Esophagus mucosa (tissue), 1 donor: ENCODE results near the gene C11orf24. TPM values are rescaled to one million over a fixed set of nuclear protein-coding genes. Genes with fewer than 3 reads are reported as not detected.
"Not testable (repeated sequence)": the region's sequence is repeated elsewhere in the genome, so short reads cannot be mapped to it uniquely, and the experiment has no call there.

Experiments used
- ATAC-seq: fragments of 200-7000 bp; cut with Tn5 transposase; one replicate; pipeline ENCODE4 v1.9.1; 2020
- total RNA-seq: library from RNA; stranded (reverse); gene quantifications from one replicate; pipeline ENCODE4 v1.2.4, GENCODE V29; 2023
- donor health status: DM: yes; HTN: yes; CAD: no.

Gene C11orf24
- total RNA-seq, 1 donor from 2014 or later = 19.9 TPM

DNA sequence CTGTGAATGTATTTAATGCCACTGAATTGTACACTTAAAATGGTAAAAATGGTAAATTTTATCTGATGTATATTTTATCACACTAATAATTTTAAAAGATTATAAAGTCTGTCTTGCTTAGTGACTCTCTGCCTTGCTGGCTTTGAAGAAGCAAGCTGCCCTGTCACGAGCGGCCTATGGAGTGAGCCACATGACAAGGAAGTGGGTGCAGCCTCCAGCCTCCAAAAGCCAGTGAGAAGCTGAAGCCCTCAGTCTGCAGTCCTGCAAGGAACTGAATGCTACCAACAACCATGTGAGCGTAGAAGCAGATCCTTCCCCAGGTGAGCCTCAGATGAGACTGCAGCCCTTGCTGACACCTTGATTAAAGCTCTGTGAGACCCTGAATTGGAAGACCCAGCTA lies 20.0 kb downstream of the C11orf24 start:
- no peak for ATAC-seq

DNA sequence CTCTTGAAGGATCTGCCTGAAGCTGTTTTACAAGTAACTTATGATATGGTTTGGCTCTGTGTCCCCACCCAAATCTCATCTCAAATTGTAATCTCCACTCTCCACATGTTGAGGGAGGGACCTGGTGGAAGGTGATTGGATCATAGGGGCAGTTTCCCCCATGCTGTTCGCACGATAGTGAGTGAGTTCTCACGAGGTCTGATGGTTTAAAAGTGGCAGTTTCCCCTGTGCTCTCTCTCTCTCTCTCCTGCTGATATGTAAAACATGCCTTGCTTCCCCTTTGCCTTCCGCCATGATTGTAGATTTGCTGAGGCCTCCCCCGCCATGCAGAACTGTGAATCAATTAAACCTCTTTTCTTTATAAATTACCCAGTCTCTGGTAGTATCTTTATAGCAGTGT lies 26.9 kb downstream of the C11orf24 start:
- ATAC-seq = not testable (repeated sequence)

DNA sequence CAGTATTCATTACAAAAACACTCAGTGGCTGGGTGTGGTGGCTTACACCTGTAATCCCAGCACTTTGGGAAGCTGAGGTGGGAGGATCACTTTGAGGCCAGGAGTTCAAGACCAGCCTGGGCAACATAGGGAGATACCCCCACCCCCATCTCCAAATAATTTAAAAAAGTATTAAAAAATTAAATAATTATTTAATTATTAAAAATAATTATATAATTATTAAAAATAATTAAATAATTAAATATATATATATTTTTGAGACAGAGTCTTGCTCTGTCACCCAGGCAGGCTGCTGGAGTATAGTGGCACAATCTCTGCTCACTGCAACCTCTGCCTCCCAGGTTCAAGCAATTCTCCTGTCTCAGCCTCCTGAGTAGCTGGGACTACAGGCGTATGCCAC lies 27.9 kb downstream of the C11orf24 start:
- ATAC-seq = not testable (repeated sequence)

DNA sequence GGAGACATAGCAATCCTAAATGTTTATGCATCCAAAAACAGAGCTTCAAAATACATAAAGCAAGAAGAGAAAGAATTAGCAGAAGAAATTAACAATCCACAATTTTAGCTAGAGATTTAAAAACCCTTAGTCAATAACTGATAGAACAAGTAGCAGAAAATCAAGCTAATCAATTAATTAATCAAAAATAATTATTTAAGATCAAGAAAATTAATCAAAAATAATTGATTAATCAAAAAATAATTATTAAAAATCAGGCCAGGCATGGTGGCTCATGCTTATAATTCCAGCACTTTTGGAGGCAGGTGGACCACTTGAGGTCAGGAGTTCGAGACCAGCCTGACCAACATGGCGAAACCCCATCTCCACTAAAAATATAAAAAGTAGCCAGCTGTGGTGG lies 29.2 kb downstream of the C11orf24 start:
- ATAC-seq = no peak

DNA sequence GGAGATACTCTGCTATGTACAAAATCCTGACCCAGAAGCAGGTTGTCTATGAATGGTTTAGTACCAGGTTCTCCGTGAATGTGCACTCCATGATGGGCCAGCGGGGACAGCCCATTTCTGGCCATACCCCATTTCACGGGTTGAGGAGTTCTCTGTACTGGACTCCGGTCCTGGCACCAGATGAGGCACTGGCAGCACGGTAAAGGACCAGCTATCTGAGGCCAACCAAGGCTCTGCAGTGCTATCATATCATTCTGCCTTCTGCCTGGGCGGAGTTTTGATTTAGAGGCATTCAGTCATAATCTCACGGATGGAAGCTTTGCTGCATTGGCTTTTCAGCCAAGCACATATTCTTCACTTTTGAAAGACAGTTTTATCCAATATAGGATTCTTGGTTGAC lies 40.2 kb downstream of the C11orf24 start:
- ATAC-seq = no peak

DNA sequence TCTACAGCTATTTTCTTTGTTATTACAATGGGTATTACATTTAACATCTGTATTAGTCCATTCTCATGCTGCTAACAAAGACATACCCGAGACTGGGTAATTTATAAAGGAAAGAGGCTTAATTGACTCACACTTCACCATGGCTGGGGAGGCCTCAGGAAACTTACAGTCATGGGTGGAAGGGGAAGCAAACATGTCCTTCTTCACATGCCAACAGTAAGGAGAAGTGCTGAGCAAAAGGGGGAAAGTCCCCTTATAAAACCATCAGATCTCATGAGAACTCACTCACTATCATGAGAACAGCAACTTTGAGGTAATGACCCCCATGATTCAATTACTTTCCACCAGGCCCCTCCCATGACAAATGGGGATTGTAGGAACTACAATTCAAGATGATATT lies 42.2 kb downstream of the C11orf24 start:
- no peak for ATAC-seq

DNA sequence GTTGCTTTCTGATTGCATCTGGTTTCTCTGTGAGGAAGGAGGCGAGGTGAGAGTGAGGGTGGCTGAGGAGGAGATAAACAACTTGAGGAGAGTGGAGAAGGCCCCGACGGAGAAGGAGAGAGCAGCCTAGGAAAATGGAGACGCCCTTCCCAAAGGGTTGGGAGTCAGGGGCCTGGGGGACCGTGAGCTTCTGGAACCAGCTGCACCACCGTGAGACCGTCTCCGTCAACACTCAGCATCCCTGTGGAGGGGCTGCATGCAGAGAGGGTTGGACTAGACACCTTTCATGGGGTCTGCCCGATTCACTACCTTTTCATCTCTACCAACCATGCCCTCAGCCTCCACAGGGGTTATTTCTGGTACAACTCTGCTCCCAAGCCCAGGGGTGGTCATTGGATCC lies 45.4 kb downstream of the C11orf24 start:
- ATAC-seq = no peak

DNA sequence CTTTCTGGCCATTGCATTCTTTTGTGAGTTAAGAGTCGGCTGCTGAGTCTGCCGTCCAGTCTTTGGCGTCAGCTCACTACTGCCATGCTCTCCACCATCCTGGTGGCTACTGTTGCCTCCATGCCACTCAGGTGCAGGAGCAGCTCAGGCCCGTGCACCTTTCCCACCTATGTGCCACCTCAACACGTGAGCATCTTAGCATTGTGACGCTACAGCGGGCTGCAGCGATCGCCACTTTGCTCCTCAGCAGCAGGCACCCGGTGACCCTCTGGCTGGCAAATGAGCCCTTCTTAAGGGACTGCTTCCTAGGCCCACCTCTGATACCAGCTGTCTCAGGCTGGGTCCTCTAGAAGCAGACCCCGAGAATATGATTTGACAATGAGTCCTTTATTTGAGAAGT lies 47.2 kb downstream of the C11orf24 start:
- ATAC-seq = no peak

DNA sequence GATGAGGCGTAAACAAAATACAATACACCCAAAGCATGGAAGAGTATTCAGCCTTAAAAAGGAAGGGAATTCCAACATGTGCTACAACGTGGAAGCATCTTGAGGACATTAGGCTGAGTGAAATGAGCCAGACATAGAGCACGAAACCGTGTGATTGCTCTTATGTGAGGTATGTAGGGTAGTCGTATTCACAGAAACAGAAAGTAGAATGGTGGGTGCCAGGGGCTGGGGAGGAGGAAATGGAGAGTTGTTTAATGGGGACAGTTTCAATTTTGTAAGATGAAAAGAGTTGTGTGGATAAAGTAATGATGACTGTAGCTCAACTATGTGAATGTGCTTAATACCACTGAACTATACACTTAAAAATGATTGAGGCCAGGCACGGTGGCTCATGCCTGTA lies 48.5 kb downstream of the C11orf24 start:
- no peak for ATAC-seq

DNA sequence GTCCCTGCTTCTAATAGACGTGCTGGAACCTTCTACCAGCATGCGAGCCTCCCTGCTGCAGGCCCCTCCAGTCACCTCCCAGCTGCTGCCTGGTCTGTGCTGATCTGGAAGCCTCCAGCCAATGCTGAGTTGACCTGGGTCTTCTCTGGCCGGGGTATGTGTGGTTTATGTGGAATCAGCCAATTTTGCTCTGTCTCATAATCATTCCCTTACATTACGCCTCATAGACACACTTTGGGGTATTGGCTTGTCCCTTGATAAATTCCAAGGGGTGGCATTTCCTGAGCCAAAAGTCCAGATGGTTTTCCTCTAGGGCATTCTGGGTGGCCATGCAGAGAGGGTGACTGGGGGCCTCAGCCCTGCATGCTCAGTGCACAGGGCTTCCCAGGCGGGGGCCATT lies 50.4 kb downstream of the C11orf24 start:
- ATAC-seq = no peak

DNA sequence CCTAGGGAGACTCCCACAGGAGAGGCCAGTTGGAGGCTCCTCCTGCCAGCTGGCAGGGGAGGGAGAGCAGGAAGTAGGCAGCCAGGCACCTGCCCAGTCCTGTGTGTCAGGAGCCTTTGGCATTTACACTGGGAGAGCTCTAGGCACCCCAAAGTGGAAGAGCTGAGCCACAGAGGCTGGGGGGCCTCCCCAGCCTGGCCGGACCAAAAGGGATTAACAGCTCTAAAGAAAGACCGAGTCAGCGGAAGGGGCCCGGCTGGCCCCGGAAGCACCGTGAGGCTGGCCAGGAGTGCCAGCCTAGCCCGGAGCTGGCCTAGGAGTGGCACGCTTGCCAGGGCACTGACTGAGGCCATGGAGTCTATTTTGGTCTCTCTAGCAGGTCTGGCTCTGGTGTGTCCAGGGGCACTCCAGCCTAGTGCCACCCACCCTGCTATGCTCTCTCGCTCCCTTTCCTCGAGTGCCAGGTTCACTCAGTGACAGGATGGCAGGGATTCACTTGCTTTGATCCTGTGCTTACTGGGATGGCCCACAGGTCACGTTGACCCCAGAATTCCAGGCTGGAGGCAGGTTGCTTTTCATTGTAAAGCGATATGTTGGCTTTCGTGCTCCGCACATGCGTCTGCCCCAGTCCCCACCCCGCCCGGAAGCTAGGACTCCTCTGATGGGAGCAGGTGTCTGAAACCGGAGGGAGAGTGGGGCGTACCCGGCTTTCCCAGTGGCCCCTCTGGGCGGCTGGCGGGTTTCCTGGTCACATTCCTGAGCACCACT lies 55.4 kb downstream of the C11orf24 start:
- peak; percentile 38 for ATAC-seq

DNA sequence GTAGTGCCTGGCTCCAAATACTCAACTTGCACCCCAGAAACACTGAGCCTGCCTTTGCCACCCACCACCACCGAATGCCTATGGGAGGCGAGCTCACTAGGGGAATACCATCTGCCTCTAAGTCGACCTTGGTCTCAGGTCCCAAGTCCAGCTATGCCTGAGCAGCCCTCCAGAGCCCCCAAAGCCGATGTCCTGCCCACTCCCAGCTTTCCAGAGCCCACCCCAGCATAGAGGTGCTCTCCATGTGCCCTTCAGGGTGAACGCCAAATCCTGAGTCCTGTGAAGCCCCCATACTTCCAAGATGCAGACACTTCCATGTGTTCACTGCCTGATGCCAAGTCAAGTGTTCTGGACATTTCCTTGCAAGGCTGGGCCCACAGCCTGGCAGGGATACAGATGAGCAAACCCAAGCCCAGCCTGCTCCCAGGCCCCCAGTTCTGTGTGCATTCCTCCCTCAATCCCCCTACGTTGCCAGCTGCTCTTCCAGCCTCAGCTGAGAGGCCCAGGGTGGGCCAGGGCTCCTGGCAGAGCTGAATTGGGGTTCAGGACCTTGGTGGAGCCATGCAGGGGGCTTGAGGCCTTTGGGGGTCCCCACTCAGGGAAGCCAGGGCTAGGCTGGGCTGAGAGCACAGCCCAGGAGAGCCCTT lies 56.1 kb downstream of the C11orf24 start:
- no peak for ATAC-seq

DNA sequence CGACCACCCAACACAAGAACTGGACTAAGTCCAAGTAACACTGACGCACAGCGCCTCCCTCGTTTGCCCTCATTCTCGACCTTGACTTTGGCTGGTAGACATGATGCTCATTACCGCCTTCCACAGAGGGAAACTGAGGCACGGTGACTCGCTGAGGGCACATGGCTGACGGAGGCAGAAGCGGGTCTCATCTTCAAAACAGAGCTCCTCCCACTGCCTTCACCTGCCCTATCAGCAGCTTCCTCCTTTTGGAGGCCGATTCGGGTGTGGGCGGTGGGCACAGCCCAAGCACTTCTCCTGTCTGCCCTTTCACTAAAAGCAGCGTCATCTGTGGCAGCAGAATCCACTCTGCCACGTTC lies 56.7 kb downstream of the C11orf24 start:
- ATAC-seq = no peak

DNA sequence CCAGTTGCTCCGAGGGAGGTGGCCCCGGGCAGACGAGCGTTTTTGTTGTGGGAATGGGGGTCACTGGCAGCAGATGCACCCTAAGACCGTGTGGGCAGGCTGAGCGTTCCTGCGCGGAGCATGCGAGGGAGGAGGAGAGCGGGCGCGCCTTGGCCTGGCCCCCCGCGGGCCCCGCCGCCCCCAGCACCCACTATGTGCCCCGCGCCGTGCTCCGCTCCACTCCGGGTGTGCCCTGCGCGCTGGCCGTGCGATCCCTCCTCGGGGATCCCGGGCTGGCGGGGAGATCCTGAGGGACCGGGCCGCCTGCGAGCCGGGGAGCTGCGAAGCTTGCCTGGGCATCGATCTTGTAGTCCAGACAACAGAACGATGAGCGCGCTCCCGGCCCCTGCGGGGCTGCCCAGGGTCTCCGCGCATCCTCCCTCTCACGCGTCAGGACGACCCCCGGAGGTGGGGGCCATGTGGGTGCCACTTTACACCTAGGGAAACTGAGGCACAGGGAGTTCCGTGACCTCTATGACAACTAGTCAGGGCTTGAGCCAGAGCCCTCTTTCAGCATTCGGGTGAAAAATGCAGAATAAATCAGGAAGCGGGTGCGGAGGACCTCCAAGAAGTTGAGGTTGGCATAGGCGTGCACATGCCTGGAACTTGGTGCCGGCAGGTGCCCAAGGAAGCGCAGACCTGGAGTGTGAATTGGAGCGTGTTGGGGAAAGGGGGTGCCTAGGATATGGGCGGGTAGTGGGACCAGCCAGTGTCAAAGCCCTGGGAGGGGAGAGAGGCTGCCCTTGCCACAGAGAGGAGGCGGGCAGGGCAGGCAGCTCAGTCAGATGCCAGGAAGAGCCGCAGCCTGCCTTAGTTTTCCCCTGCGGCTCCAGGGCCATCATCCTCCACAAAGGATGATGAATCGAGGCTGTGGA lies 57.3 kb downstream of the C11orf24 start:
- peak; percentile 24 for ATAC-seq

DNA sequence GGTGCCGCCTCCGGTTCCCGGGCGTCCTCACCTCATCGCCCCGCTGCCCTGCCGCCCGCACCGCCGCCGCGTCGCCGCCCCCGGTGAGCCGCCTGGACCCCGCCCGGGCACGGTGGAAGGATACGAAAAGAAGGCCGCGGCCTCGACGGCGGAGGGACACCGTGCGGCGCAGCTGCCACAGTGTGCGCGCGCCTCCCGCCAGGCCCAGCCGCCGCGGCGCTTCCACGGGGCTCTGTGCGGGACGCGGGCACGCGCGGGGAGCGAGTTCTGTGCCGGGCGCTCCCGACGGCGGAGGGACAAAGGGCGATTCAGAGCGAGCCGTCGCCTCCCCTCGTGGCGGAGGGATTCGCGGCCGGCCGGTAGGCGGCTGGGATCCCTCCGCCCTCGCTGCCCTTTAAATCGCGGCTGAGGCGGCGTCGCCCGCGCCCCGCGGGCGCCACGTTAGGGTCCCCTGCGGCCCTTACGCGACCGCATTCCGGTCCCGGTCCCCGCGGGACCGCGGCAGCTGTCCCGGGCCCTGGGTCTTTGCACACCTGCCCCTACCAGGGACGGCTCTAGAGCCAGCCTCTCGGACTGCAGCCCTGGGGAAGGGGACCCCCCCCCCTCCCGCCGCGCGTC lies 58.1 kb downstream of the C11orf24 start:
- ATAC-seq = peak; percentile 69

DNA sequence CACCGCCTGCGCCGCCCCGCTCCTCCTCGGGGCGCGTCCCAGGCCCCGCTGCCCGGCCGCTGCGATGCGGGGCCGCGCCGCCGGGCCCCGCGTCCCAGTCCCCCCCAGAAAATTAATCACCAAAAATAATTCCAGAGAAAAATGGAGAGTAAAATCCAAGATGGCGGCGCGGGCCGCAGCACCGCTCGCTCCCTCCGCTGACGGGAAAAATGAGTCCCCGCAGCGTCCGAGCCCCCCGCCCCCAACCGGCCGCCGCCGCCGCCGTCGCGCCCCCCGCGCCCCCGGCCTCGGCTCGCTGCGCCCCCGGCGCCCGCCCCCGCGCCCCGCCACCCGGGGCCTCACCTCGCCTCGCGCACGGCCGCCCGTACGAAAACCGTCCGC lies 58.6 kb downstream of the C11orf24 start, which contains the start of gene KMT5B:
TSS of gene KMT5B (minus strand) at position 162 of the 381 bp plus-strand sequence. CDS start 23,220 bp downstream, outside the sequence.
- no peak for ATAC-seq

DNA sequence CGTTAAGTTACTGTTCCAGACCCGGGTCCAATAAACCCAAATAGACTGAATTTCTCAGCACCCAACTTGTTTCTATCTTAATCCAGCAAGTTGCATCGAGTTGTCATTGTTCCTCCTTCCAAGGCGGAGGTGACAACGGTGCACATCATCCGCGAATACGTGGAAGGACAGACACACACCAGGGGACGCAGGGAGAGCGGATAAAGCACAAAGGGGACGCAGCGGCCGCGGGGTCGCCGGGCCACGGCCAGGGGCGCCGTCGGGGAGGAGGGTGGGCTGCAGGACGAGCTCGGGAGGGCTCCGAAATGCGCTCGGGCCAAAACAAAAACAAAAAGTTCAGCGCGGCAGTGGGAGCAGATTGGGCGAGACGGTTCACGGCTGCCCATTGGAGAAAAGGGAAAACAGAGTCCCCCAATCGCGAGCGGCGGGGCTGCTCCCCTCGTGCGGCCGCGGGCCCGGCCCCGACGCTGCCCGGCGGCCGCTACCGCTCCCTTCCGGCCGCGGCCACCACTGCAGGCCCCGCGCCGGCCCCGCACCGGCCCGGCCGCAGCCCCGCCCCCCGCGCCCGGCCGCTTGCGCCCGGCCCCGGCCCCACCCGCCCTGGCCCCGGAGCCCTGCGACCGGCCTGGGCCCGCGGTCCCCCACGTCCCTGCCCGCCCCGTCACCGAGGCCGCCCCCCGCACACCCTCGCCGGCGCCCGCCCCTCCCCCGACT lies 59.2 kb downstream of the C11orf24 start:
- ATAC-seq = peak; percentile 62

DNA sequence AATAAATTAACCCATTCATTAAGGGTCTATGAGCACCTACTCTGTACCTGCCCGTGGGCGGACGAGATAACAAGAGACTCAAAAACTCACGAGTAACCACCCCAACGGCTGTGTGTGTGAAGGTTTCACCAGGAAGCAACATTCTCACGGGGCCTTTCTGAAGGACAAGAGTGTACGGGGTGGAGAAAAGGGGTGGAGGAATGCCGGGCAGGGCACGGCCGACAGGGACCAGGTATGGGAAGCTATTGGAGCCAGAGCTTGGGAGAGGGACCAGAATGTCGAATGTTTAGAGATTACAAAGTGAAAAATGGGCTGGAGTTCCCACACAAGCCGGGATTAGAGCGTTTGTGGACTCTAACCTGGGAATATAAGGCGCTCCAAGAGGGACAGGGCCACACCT lies 60.2 kb downstream of the C11orf24 start:
- no peak for ATAC-seq
